GM19324 (cell line): ENCODE measurements around the gene MRAP.

Experiments
- ATAC-seq: cut with Tn5 transposase; IDR thresholded peaks from one replicate; pipeline ENCODE4 v1.9.1; 2021; ENCODE audit warnings: mild to moderate bottlenecking, moderate library complexity; ENCODE audit not compliant: unreplicated experiment, low FRiP score

Gene MRAP

GRCh38 chr21:32340863-32341848 is 42.5 kb downstream of the MRAP start:
- ATAC-seq: no peak

GRCh38 chr21:32346951-32347350 is 48.3 kb downstream of the MRAP start:
- ATAC-seq: no peak

GRCh38 chr21:32347351-32347750 is 48.7 kb downstream of the MRAP start:
- ATAC-seq: no peak

- ATAC-seq: no peak
Measured at GRCh38 chr21:32347977-32348376, 49.3 kb downstream of the MRAP start.

- ATAC-seq: no peak
Measured at GRCh38 chr21:32348604-32349332, 50.1 kb downstream of the MRAP start.

- ATAC-seq: no peak
Measured at GRCh38 chr21:32349333-32349944, 50.8 kb downstream of the MRAP start.

GRCh38 chr21:32350211-32350980 is 51.7 kb downstream of the MRAP start:
- no peak for ATAC-seq

GRCh38 chr21:32350981-32351380 is 52.3 kb downstream of the MRAP start:
- ATAC-seq: no peak

- peak; percentile 43 for ATAC-seq
Measured at GRCh38 chr21:32351428-32351827, 52.8 kb downstream of the MRAP start.

- no peak for ATAC-seq
Measured at GRCh38 chr21:32352526-32352925, 53.9 kb downstream of the MRAP start.

GRCh38 chr21:32353002-32353711 is 54.5 kb downstream of the MRAP start:
- no peak for ATAC-seq

- no peak for ATAC-seq
Measured at GRCh38 chr21:32356874-32357395, 58.3 kb downstream of the MRAP start.

GRCh38 chr21:32359719-32360260 is 61.1 kb downstream of the MRAP start:
- no peak for ATAC-seq

- no peak for ATAC-seq
Measured at GRCh38 chr21:32360401-32360975, 61.8 kb downstream of the MRAP start.
